Kidney (tissue), 14 donors: Measurements from ENCODE around the gene C1QL4. TPM values are rescaled to one million over a fixed set of nuclear protein-coding genes. Genes with fewer than 3 reads are reported as not detected.
"Not testable (repeated sequence)": the region's sequence is repeated elsewhere in the genome, so short reads cannot be mapped to it uniquely, and the experiment has no call there.

Experiments used
- DNase-seq, 5 donors: peaks; one replicate each; pipeline ENCODE4 v3.0.0-alpha.2; 2013 to 2020
- FAIRE-seq: peaks from 2 replicates; lab custom pipeline; 2012; peaks lifted over from hg19 to GRCh38; lab: Jason Lieb, UNC
- H3K27ac ChIP-seq, 2 donors: one replicate each; pipeline ENCODE4 v1.7.0; 2013; ENCODE audit warnings: low read depth in 2 of 2, low read length in 2 of 2, inconsistent platforms in 1 of 2
- H3K27me3 ChIP-seq: one replicate; pipeline ENCODE4 v1.7.1; 2013; ENCODE audit warnings: low read length, inconsistent platforms; ENCODE audit not compliant: control insufficient read depth, insufficient read depth
- H3K36me3 ChIP-seq, 3 donors: one replicate each; pipeline versions ENCODE4 v1.7.0 to v1.7.1; 2013; ENCODE audit warnings: low read length in 3 of 3, control low read depth in 1 of 3, inconsistent platforms in 1 of 3; ENCODE audit not compliant: insufficient read depth in 3 of 3, control insufficient read depth in 2 of 3
- H3K4me1 ChIP-seq, 3 donors: one replicate each; pipeline versions ENCODE4 v1.7.0 to v1.7.1; 2013; ENCODE audit warnings: low read length in 3 of 3, inconsistent platforms in 1 of 3, low read depth in 1 of 3; ENCODE audit not compliant: control insufficient read depth in 2 of 3, insufficient read depth in 2 of 3
- H3K4me3 ChIP-seq, 3 donors: one replicate each; pipeline versions ENCODE4 v1.7.0 to v1.8.1; 2013; ENCODE audit warnings: low read length in 3 of 3, control low read depth in 1 of 3, inconsistent platforms in 1 of 3
- H3K9ac ChIP-seq, 3 donors: one replicate each; pipeline versions ENCODE4 v1.7.0 to v1.7.1; 2013; ENCODE audit warnings: low read length in 3 of 3, control low read depth in 1 of 3, inconsistent platforms in 1 of 3
- H3K9me3 ChIP-seq, 3 donors: one replicate each; pipeline versions ENCODE4 v1.7.0 to v1.7.1; 2013; ENCODE audit warnings: low read length in 3 of 3, control low read depth in 1 of 3, inconsistent platforms in 1 of 3; ENCODE audit not compliant: control insufficient read depth in 2 of 3, insufficient read depth in 1 of 3
- intact Hi-C: fragments of 100-400 bp; cut with DNase I; formaldehyde crosslinking; loops from one replicate; pipeline ENCODE4 v1.11.1; 2022
- polyA plus RNA-seq: library from polyadenylated mRNA; stranded (reverse); fragments of 350-450 nt; fragmentation: Illumina TruSeq; extraction: RNeasy Lipid Tissue Mini Kit (QIAGEN cat#74804); gene quantifications from one replicate; pipeline ENCODE4 v1.2.3, GENCODE V29; 2014; ENCODE audit warnings: low read depth, low replicate concordance; ENCODE audit not compliant: insufficient read depth
- total RNA-seq: library from RNA; stranded (reverse); fragmentation: NEBNext Ultra II Directional; extraction: Animal tissue kit (Norgen Biotek cat#: 25700); gene quantifications from one replicate; pipeline ENCODE4 v1.2.1, GENCODE V29; 2021
- TF ChIP-seq, protein P1 (sequence below): IDR thresholded peaks from 3 replicates; pipeline ENCODE4 v1.5.1; 2012; ENCODE audit warnings: mild to moderate bottlenecking, moderate library complexity, borderline replicate concordance; ENCODE audit not compliant: insufficient read depth; ENCODE audit errors: extremely low read depth
- donor health status: control.
- donor health status: control.
- donor health status: control.
- donor health status: control.
- donor health status: control.
- donor health status: DM: yes; HTN: yes; CAD: no.
- donor health status: Normal renal cell carcinoma (clear cell type).

C1QL4 gene
- total and polyA plus RNA-seq, 2 donors from 2014 or later: 1.0 TPM; not detected in 1

DNA sequence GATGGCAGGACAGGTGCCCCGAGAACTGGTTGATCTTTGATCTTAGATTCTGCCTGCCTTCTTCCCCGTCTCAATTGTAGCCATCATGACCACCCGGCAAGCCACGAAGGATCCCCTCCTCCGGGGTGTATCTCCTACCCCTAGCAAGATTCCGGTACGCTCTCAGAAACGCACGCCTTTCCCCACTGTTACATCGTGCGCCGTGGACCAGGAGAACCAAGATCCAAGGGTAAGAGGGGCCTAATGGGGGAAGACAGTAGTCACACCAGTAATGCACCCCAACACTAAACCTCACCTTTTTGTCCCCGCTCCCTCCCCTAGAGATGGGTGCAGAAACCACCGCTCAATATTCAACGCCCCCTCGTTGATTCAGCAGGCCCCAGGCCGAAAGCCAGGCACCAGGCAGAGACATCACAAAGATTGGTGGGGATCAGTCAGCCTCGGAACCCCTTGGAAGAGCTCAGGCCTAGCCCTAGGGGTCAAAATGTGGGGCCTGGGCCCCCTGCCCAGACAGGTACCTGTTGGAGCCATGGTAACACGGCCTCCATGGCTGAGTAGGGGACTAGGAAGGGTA lies 13.4 kb downstream of the C1QL4 start:
- intact Hi-C loops: no loop called here
- no peak for FAIRE-seq
- H3K36me3 ChIP-seq: no peaks in the 10 kb centered on the region

DNA sequence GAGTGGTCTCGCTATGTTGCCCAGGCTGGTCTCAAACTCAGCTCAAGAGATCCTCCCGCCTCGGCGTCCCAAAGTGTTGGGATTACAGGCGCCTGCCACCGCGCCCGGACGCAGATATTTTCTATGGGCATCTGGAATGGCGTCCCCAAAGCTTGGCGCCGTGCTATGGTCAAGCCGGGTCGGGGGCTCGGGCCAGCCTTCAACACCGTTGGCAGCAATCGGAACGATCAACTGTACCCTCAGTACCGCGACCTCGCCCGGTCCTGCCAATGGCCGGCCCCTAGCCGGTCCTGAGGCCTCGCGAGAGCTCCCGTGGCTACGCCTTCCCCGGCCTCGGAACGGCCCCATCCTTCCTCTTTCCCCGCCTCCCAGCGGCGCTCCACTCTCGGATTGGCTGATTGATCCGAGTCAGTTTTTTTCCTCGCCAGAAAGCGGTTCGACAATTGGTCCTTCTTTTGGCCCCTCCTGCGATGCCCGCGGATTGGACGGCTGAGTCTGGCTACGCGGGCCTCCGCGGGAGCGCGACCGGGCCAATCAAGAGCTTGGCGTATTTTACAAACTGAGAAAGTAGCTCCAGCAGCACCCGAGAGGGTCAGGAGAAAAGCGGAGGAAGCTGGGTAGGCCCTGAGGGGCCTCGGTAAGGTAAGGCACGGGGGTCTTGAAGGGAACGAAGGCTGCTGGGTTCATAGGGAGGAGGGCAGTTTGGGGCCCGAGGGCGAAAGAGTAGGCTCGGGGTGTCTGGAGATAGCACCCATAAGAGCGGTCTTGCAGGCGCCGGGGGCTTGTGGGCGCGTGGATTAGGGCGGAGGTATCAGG lies 14.1 kb downstream of the C1QL4 start, which contains the start of gene TROAP:
Gene TROAP, plus strand, starts transcription at position 548 of the 816 bp plus-strand sequence. CDS start 354 bp downstream, outside the sequence.
- DNase-seq: peak; percentile 98 to 100 (median 99)
- Histone ChIP-seq H3K36me3 (no peaks in the 10 kb centered on the region), H3K4me3 (peak within 1 kb of the TSS; percentile 76 to 81 (median 79)), H3K27ac (no peak within 1 kb of the TSS), H3K27me3 (no peaks in the 10 kb centered on the region), H3K9ac (peak within 1 kb of the TSS; percentile 16 to 77 (median 71)), H3K4me1 (peaks cover 0 to 9% (median 0%) of the 10 kb centered on the region in 3 donors), H3K9me3 (no peaks in the 10 kb centered on the region)
- intact Hi-C loops: no loop called here
- peak; percentile 98 for FAIRE-seq
- TF ChIP-seq, protein P1, sequence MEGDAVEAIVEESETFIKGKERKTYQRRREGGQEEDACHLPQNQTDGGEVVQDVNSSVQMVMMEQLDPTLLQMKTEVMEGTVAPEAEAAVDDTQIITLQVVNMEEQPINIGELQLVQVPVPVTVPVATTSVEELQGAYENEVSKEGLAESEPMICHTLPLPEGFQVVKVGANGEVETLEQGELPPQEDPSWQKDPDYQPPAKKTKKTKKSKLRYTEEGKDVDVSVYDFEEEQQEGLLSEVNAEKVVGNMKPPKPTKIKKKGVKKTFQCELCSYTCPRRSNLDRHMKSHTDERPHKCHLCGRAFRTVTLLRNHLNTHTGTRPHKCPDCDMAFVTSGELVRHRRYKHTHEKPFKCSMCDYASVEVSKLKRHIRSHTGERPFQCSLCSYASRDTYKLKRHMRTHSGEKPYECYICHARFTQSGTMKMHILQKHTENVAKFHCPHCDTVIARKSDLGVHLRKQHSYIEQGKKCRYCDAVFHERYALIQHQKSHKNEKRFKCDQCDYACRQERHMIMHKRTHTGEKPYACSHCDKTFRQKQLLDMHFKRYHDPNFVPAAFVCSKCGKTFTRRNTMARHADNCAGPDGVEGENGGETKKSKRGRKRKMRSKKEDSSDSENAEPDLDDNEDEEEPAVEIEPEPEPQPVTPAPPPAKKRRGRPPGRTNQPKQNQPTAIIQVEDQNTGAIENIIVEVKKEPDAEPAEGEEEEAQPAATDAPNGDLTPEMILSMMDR: no peak

More for the DNA sequence above, 13.4 kb downstream of the C1QL4 start:
- Histone ChIP-seq H3K9ac (peak overlapping the region in 2 of 3 donors; percentile 33 to 59), H3K9me3 (no peaks in the 10 kb centered on the region), H3K4me3 (peak overlapping the region; percentile 62 to 79 (median 64)), H3K27me3 (no peaks in the 10 kb centered on the region), H3K27ac (no peak overlapping the region), H3K4me1 (peaks cover 0 to 9% (median 0%) of the 10 kb centered on the region in 3 donors)
- TF ChIP-seq, protein P1: no peak
- DNase-seq: no peak

DNA sequence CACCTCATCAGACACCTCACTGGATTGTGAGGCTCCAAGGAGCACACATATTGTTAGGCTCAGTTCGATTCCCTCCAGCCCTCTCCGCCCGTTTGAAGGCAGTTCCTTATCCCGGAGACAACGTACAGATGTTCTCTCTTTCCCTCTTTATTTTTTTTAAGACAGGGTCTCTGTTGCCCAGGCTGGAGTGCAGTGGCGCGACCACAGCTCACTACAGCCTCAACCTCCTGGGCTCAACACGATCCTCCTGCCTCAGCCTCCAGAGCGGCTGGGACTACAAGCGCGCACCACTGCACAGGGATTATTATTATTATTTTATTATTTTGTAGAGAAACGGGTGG lies 14.7 kb downstream of the C1QL4 start:
- Histone ChIP-seq H3K9ac (peak overlapping the region; percentile 16 to 77 (median 71)), H3K27ac (no peak overlapping the region), H3K9me3 (no peaks in the 10 kb centered on the region), H3K4me3 (peak overlapping the region; percentile 74 to 81 (median 76)), H3K27me3 (no peaks in the 10 kb centered on the region), H3K36me3 (no peaks in the 10 kb centered on the region), H3K4me1 (peaks cover 0 to 9% (median 0%) of the 10 kb centered on the region in 3 donors)
- intact Hi-C loops: no loop called here
- DNase-seq (peak in 1 of 5 donors; percentile 48), FAIRE-seq (no peak)
- TF ChIP-seq, protein P1: no peak

DNA sequence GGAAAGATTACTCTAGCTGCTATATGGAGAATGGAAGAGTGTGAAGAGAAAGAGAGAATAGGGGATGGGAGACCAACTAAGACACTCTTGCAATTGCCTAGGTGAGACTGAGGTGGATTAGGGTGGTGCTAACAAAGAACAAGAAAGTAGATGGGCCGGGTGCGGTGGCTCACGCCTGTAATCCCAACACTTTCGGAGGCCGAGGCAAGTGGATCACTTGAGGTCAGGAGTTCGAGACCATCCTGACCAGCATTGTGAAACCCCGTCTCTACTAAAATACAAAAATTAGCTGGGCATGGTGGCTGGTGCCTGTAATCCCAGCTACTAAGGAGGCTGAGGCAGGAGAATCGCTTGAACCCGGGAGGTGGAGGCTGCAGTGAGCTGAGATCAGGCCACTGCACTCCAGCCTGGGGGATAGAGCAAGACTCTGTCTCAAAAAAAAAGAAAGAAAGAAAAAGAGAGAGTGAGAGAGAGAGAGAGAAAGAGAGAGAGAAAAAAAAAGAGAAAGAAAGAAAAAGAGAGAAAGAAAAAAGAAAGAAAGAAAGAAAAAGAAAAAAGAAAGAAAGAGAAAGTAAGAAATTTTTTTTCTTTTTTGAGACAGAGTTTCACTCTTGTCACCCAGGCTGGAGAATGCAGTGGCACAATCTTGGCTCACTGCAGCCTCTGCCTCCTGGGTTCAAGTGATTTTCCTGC lies 16.4 kb downstream of the C1QL4 start:
- H3K27me3 ChIP-seq, H3K4me3 ChIP-seq, DNase-seq, intact Hi-C loops, H3K9me3 ChIP-seq, H3K9ac ChIP-seq, FAIRE-seq, H3K27ac ChIP-seq, H3K4me1 ChIP-seq, H3K36me3 ChIP-seq: not testable (repeated sequence)

DNA sequence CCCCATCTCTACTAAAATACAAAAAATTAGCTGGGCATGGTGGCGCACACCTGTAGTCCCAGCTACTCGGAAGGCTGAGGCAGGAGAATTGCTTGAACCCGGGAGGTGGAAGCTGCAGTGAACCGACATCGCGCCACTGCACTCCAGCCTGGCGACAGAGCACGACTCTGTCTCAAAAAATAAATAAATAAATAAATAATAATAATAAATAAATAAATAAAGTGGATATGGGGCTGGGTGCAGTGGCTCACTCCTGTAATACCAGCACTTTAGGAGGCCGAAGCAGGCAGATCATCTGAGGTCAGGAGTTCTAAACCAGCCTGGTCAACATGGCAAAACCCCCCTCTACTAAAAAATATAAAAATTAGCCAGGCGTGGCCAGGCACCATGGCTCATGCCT lies 19.9 kb downstream of the C1QL4 start:
- H3K27ac ChIP-seq, H3K4me1 ChIP-seq, FAIRE-seq, H3K9ac ChIP-seq, intact Hi-C loops, DNase-seq, H3K27me3 ChIP-seq, H3K4me3 ChIP-seq, H3K9me3 ChIP-seq, H3K36me3 ChIP-seq: not testable (repeated sequence)
